Islet precursor cell (in vitro differentiated cells): ENCODE results near the gene SDCBP2.

Experiments
- DNase-seq: peaks from one replicate; pipeline ENCODE4 v3.0.0-alpha.2; 2018

SDCBP2 gene

GRCh38 chr20:1328680-1329330, at the start of gene SDCBP2:
TSS of gene SDCBP2 (minus strand) at chr20:1329139. CDS start at chr20:1320416, 8,723 bp downstream.
- peak; percentile 52 for DNase-seq

DNA sequence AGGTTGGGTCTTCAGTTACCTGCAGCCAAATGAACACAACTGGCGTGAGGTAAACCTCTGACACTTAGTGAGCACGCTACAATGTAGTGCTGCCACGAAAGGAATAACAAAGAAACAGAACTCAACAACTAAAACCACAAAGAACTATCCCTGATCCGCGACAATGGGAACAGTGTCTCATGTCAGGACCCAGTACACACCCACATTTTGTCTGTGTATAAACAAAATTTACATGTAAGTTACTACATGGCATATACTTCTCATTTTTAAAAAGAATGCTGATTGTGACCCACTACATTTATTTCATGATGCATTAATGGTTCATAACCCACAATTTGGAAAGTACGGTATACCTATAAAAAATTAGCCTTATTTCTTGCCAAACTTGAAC, 49.8 kb upstream of the SDCBP2 start:
- no peak for DNase-seq

DNA sequence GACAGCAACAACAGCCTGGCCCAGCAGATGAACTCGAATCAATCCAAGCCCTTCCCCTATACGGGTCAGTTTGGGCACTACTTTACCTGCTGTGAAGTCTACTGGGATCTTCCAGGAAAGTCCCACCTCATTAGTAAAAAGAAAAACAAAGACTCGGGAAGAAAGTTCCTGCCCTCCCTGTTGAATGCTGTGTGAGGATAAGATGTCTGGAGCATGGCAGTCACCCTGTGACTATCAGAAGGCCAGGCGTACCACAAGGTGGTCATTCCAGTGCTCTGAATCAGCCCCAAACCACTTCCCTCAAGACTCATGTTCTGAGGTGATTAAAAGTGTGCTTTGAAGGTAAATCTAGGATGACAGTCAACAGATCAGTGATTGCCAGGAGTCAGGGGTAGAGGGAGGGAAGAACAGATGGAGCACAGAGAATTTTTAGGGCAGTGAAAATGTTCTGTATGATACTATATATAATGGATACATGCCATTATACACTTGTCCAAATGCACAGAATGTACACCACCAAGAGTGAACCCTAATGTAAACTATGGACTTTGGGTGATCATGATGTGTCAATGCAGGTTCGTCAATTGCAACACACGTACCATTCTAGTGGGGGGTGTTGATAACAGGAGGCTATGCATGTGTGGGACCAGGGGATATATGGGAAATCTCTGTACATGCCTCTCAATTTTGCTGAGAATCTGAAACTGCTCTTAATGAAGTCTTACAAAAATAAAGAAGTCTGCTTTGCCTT, 49.2 kb upstream of the SDCBP2 start:
- DNase-seq = peak; percentile 89

- no peak for DNase-seq
Measured at GRCh38 chr20:1377341-1377871, 48.5 kb upstream of the SDCBP2 start.

- no peak for DNase-seq
Measured at GRCh38 chr20:1376408-1377270, 47.7 kb upstream of the SDCBP2 start.

DNA sequence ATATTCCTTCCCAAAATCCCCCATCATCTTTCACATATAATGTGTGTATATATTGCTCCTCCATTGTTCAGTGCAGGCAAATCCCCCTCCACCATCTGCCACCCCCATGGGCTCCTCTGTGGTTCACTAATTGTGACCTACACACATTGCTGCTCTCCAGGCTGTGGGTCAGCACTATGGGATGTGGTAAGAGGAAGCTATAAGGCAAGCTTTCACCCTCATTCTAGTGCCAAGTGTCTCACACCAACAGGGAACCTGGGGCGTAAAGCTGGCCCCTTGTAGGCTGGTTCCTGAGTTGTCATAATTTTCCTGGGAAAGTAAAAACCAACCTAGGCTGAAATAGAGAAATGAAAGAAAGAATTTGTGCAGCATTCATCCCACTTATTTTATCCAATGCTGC, 47.1 kb upstream of the SDCBP2 start:
- no peak for DNase-seq

DNA sequence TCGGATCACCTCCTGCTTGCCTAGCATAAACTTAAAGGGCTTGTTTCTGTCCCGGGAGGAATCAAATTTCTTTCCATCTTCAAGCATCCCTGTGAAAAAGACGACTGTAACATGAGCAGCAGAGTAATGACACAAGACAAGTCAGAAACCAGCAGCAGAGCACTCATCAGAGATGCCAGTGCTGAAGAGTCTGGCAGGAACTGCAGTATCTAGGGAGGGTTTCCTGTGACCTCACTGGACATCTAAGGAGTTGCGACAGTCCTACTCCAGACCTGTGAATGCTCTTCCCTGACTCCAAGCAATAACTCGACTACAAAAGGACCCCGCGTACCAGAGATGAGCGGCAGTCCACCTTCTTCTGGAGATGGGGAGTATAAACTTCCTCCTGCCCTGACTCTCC, 46.6 kb upstream of the SDCBP2 start:
- peak; percentile 69 for DNase-seq

DNA sequence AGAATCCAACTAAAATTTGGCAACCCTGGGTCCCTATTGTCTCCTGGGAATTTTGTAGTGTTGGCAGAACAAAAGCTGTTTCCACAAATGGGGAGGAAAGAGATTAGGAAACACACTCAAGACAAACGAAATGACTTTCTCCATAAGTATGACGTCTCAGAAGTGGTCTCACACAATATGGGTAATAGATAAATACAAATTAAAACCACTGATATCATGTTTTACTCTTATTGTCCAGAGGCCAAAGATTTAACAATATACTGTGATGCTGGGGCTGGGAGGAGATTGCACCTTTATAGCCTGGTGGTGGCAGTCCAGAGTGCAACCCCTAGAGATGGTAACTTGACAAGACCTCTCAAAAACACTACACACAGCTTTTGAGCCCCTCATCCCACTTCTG, 45.3 kb upstream of the SDCBP2 start:
- DNase-seq = no peak

GRCh38 chr20:1373614-1374013, 44.7 kb upstream of the SDCBP2 start:
- DNase-seq = no peak

DNA sequence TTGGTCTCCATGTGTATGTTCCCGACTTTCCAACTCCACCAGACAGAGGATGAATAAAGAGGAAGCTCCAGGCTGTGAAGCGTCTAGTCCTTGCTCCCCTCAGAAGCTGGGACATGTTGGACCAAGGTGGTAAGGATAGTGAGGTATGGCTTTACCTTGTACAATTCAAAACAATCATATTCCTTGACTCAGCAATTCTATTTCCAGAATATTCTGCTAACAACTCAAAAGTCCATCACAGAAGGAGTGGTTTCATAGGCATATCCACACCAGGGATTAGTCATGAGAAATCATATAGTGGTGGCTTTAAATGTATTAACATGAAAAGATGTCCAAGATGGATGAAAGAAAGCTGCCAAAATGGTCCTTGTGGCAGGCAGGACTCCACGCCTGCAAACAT, 44.1 kb upstream of the SDCBP2 start:
- DNase-seq = no peak

- no peak for DNase-seq
Measured at GRCh38 chr20:1371830-1372539, 43.0 kb upstream of the SDCBP2 start.

- no peak for DNase-seq
Measured at GRCh38 chr20:1371202-1371782, 42.4 kb upstream of the SDCBP2 start.

DNA sequence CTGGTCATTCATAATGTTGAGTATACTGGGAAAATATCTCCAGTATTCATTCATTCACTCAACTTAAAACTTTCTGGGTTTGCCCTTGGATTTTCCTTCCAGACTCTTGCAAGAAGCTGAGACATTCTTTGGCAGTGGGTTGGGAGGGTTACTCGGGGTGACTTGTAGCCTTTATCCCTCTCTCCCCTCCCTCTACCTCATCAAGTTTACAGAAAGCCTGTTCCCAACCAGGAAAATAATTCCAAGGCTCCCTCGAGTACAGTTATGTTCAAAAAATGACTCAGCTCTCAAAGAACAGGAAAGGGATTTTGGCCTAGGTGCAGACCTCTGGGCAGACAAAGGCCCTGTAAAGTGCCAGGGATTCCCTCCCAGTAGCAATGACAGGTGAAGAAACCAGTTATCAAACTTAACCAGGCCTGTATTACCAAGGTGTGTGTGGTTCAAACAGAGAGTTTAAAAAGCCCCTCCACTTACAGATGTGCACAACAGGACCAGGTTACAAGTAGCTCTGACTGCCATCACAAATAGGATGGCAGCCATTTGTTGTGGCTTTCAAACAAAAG, 41.7 kb upstream of the SDCBP2 start:
- DNase-seq = no peak

GRCh38 chr20:1369970-1370369, 41.0 kb upstream of the SDCBP2 start:
- no peak for DNase-seq

GRCh38 chr20:1368448-1369199, 39.7 kb upstream of the SDCBP2 start:
- no peak for DNase-seq

DNA sequence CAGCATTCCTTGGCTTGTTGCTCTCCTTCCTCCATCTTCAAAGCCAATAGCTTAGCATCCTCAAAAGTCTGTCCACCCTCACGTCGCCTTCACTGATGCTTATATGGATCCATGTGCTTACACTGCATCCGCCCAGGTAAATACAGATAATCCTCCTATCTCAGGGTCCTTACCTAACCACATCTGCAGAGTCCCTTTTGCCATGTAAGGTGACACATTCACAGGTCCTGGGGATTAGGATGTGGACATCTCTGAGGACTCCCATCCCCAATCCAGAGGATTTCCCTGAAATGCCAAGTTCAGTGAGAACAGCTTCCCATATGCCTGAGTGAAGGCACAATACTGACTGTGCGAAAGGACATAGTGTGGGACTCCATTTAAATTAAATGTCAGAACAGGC, 38.5 kb upstream of the SDCBP2 start:
- no peak for DNase-seq

DNA sequence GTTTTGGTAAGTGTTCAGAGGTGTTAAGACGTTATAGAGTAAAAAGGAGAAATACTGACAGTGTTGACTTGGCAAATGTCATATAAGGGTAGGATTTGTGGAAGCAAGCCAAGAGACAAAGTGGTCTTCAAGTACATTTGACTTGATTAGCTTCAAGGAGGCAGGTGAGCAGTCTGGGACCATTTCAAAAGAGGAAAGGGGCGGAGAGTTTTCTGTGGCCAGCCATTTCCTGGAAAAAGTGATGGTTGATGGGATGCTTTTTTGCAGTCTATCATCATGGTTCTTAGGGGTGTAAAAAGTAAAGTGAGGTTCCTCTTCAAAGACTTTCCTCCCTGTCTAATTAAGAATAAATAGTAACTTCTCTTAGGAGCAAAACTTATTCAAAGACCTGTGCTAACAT, 35.2 kb upstream of the SDCBP2 start:
- no peak for DNase-seq

DNA sequence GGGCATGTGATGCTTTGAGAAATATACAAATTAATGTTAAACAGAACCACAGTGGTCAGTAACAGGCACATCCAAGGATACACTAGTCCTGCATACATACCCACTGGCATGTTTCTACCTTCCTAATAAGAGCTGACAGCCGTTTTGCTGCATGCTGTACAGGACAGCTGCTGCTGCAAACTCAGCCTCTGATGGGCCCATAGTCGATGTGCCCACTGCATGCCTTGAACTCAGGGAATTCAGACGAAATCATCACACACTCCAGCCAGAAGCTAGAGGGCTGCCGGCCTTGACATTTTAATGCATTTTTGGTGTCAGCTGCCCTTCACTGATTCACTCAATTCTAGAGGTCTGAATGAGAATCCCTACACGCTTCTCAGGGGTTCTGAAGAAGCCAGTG, 34.6 kb upstream of the SDCBP2 start:
- no peak for DNase-seq

- DNase-seq = no peak
Measured at GRCh38 chr20:1362484-1362883, 33.5 kb upstream of the SDCBP2 start.

DNA sequence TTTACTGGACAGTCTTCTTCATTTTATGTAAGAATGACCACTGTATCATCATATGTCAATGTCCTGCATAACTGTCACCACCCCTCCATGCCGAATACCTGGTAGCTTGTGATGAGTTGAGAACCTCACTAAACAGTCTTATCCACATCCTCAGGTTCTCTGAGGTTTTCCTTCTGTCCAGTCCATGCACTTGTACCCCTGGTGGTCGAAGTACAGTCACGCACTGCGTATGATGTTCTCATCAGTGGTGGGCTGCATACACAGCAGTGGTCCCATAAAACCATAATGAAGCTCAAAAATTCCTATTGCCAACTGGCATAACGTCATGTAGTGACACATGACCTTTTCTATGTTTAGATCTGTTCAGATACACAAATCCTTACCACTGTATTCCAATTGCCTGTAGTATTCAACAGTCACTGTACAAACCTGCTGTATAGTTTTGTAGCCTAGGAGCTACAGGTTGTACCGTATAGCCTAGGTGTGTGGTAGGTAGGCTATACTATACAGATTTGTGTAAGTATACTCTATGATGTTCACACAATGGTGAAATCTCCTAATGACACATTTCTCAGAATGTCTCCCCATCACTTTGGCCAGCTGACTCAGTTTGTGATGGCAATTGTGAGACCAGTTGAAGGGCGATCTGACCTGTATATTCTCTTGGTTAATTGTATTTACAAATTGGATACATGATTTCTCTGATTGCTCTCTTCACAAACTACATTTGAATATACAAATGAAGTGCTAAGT, 31.3 kb upstream of the SDCBP2 start:
- no peak for DNase-seq
